Measurements from ENCODE around the gene USP2. TPM values are rescaled to one million over a fixed set of nuclear protein-coding genes. Genes with fewer than 3 reads are reported as not detected.

The USP2 gene
- total RNA-seq, 1 donor from 2014 or later = 0.24 TPM

DNA sequence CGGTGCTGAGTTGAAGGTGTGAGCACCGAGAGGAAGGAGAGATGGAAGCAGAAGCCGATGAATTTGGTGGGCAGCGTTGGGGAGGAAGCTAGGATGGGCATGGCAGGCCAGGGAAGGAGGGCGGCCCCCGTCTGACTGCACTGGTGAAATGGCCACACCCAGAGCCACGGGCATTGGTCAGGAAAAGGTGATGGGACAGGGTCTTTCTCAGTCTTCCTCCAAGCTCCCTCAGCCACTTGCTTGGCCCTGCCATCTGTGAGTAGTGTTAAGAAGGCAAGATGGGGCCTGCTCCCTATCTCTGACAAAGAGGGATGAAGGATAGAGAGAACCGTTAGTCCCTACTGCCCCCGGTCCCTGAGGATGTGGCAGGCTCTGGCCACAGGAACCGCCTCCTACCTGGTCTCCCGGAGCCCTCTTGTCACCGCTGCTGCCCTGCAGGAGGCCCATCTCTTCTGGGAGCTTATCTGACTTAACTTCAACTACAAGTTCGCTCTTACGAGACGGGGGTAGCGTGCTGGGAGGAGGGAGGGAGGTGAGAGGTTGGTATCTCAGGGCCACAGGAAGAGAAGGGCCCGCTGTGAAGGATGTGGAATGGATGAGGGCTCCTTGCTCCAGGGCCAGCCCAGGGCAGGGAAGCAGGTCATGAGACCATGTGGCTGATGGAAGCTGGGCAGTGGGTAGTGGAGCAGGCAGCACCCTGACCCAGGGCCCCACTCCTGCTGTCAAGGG lies 71.4 kb downstream of the USP2 start:
- POLR2A ChIA-PET = interaction anchor here (0.6 kb wide), 1 partner anchor 68 kb away, joined by 6 read pairs; no protein-coding TSS in a partner anchor
- no peak for ATAC-seq (ENCODE audit: low read depth)
- TF ChIP-seq, protein P1, sequence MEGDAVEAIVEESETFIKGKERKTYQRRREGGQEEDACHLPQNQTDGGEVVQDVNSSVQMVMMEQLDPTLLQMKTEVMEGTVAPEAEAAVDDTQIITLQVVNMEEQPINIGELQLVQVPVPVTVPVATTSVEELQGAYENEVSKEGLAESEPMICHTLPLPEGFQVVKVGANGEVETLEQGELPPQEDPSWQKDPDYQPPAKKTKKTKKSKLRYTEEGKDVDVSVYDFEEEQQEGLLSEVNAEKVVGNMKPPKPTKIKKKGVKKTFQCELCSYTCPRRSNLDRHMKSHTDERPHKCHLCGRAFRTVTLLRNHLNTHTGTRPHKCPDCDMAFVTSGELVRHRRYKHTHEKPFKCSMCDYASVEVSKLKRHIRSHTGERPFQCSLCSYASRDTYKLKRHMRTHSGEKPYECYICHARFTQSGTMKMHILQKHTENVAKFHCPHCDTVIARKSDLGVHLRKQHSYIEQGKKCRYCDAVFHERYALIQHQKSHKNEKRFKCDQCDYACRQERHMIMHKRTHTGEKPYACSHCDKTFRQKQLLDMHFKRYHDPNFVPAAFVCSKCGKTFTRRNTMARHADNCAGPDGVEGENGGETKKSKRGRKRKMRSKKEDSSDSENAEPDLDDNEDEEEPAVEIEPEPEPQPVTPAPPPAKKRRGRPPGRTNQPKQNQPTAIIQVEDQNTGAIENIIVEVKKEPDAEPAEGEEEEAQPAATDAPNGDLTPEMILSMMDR (IDR thresholded peaks at IDR 0.05) = no peak
- Mint-ChIP-seq H3K27ac (no peak overlapping the region), H3K9me3 (no peaks in the 10 kb centered on the region), H3K36me3 (ENCODE audit: low read depth) (peaks cover 14% of the 10 kb centered on the region), H3K4me3 (no peak overlapping the region), H3K4me1 (peaks cover 8% of the 10 kb centered on the region), H3K27me3 (peaks cover 9% of the 10 kb centered on the region)
- no peak for DNase-seq
- CTCF ChIA-PET = no interaction called here
- intact Hi-C loops (cut with micrococcal nuclease) = no loop called here

GRCh38 chr11:119309411-119309810 lies 72.1 kb downstream of the USP2 start:
- intact Hi-C loops (cut with micrococcal nuclease) = no loop called here
- ATAC-seq (ENCODE audit: low read depth) = no peak
- no peak overlapping the region for H3K4me3 Mint-ChIP-seq
- H3K4me1 Mint-ChIP-seq = peaks cover 2% of the 10 kb centered on the region
- peaks cover 6% of the 10 kb centered on the region for H3K27me3 Mint-ChIP-seq
- H3K9me3 Mint-ChIP-seq = no peaks in the 10 kb centered on the region
- H3K36me3 Mint-ChIP-seq (ENCODE audit: low read depth) = peaks cover 18% of the 10 kb centered on the region
- ChIA-PET CTCF (interaction anchor here (2.3 kb wide), 1 partner anchor 13 kb away, joined by 18 read pairs; no protein-coding TSS in a partner anchor), POLR2A (no interaction called here)
- TF ChIP-seq, protein P1 (IDR thresholded peaks at IDR 0.05) = no peak
- DNase-seq = no peak
- H3K27ac Mint-ChIP-seq = no peak overlapping the region

GRCh38 chr11:119307974-119308373 lies 73.5 kb downstream of the USP2 start:
- H3K27ac Mint-ChIP-seq = no peak overlapping the region
- no peak for DNase-seq
- peaks cover 3% of the 10 kb centered on the region for H3K27me3 Mint-ChIP-seq
- H3K36me3 Mint-ChIP-seq (ENCODE audit: low read depth) = peaks cover 32% of the 10 kb centered on the region
- ChIA-PET CTCF (interaction anchor here (2.3 kb wide), 1 partner anchor 15 kb away, joined by 18 read pairs; no protein-coding TSS in a partner anchor), POLR2A (interaction anchor here (0.6 to 0.7 kb wide), 2 partner anchors 213 to 966 kb away, joined by 3 read pairs; no protein-coding TSS in a partner anchor)
- H3K4me1 Mint-ChIP-seq = no peaks in the 10 kb centered on the region
- intact Hi-C loops (cut with micrococcal nuclease) = no loop called here
- H3K9me3 Mint-ChIP-seq = no peaks in the 10 kb centered on the region
- no peak overlapping the region for H3K4me3 Mint-ChIP-seq
- TF ChIP-seq, protein P1 (IDR thresholded peaks at IDR 0.05) = no peak
- ATAC-seq (ENCODE audit: low read depth) = no peak

GRCh38 chr11:119307219-119307618 lies 74.3 kb downstream of the USP2 start:
- ATAC-seq (ENCODE audit: low read depth) (no peak), DNase-seq (no peak)
- H3K36me3 Mint-ChIP-seq (ENCODE audit: low read depth) = peaks cover 39% of the 10 kb centered on the region
- ChIA-PET POLR2A (no interaction called here), CTCF (interaction anchor here (2.3 kb wide), 1 partner anchor 15 kb away, joined by 18 read pairs; no protein-coding TSS in a partner anchor)
- H3K27me3 Mint-ChIP-seq = peaks cover under 1% of the 10 kb centered on the region
- no peaks in the 10 kb centered on the region for H3K4me1 Mint-ChIP-seq
- H3K9me3 Mint-ChIP-seq = no peaks in the 10 kb centered on the region
- no peak overlapping the region for H3K4me3 Mint-ChIP-seq
- no peak overlapping the region for H3K27ac Mint-ChIP-seq
- TF ChIP-seq, protein P1 (IDR thresholded peaks at IDR 0.05) = no peak
- intact Hi-C loops (cut with micrococcal nuclease) = no loop called here

GRCh38 chr11:119306373-119306890 lies 75.1 kb downstream of the USP2 start:
- no peak for DNase-seq
- Mint-ChIP-seq H3K27ac (no peak overlapping the region), H3K4me1 (no peaks in the 10 kb centered on the region), H3K4me3 (no peak overlapping the region), H3K36me3 (ENCODE audit: low read depth) (peaks cover 47% of the 10 kb centered on the region), H3K9me3 (no peaks in the 10 kb centered on the region), H3K27me3 (no peaks in the 10 kb centered on the region)
- TF ChIP-seq, protein P1 (IDR thresholded peaks at IDR 0.05) = no peak
- ChIA-PET POLR2A (no interaction called here), CTCF (interaction anchor here (0.6 kb wide), 1 partner anchor 345 kb away, joined by 4 read pairs; no protein-coding TSS in a partner anchor)
- ATAC-seq (ENCODE audit: low read depth) = no peak
- intact Hi-C loops (cut with micrococcal nuclease) = no loop called here

Data from activated B cell treated with CpG ODN at 0.5 μM for 24 hours (primary cell).